H1 (cell line): Measurements from ENCODE around the gene MINAR1. TPM values are rescaled to one million over a fixed set of nuclear protein-coding genes. Genes with fewer than 3 reads are reported as not detected.

Experiments
- BRCA1 ChIP-seq: IDR thresholded peaks from 2 replicates; pipeline ENCODE4 v1.6.1; 2012; ENCODE audit warnings: low read depth, low read length, improper control_type of control experiment
- CTBP2 ChIP-seq: IDR thresholded peaks from 2 replicates; pipeline ENCODE4 v1.7.0; 2011; ENCODE audit warnings: borderline replicate concordance, mild to moderate bottlenecking, moderate library complexity, mixed read lengths, low read length; ENCODE audit not compliant: insufficient read depth, insufficient read length
- EGR1 ChIP-seq: IDR thresholded peaks from 2 replicates; pipeline ENCODE4 v1.6.1; 2011; ENCODE audit warnings: low read depth, low read length, borderline replicate concordance
- EZH2 ChIP-seq: fragments of 200-600 bp; sonication (generic); IDR thresholded peaks from 2 replicates; pipeline ENCODE4 v1.7.1; 2012; ENCODE audit warnings: low read depth, mild to moderate bottlenecking, moderate library complexity, low read length, inconsistent platforms; ENCODE audit not compliant: severe bottlenecking
- GTF2F1 ChIP-seq: IDR thresholded peaks from 2 replicates; pipeline ENCODE4 v1.6.1; 2012; ENCODE audit warnings: low read depth, low read length, improper control_type of control experiment, borderline replicate concordance
- KDM5A ChIP-seq: fragments of 200-600 bp; IDR thresholded peaks from 2 replicates; pipeline ENCODE4 v1.7.1; 2012; ENCODE audit warnings: mild to moderate bottlenecking, low read length, inconsistent platforms, mixed read lengths
- NANOG ChIP-seq: IDR thresholded peaks from 2 replicates; pipeline ENCODE4 v1.6.1; 2011; ENCODE audit warnings: low read length, low read depth, mild to moderate bottlenecking, inconsistent platforms; ENCODE audit not compliant: insufficient read depth, poor library complexity, severe bottlenecking
- RAD21 ChIP-seq, 2 experiments: IDR thresholded peaks in 1 of 2; conservative IDR thresholded peaks in 1 of 2; 2 replicates each; pipeline ENCODE4 v1.6.1; 2011; ENCODE audit warnings: low read depth in 2 of 2, low read length in 2 of 2, improper control_type of control experiment in 1 of 2, inconsistent platforms in 1 of 2, mild to moderate bottlenecking in 1 of 2, moderate library complexity in 1 of 2
- RFX5 ChIP-seq: IDR thresholded peaks from 2 replicates; pipeline ENCODE4 v1.6.1; 2011; ENCODE audit warnings: low read depth, low read length, improper control_type of control experiment, borderline replicate concordance
- SIRT6 ChIP-seq: IDR thresholded peaks from one replicate; pipeline ENCODE4 v1.7.1; 2012; ENCODE audit warnings: low read length, inconsistent platforms
- SP1 ChIP-seq: IDR thresholded peaks from 2 replicates; pipeline ENCODE4 v1.6.1; 2011; ENCODE audit warnings: low read depth, low read length
- SUZ12 ChIP-seq: fragments of 200-600 bp; sonication (generic); IDR thresholded peaks from 2 replicates; pipeline ENCODE4 v1.6.1; 2012; ENCODE audit warnings: mild to moderate bottlenecking, inconsistent platforms, low read length, moderate library complexity, mixed read lengths
- TAF7 ChIP-seq: optimal IDR thresholded peaks from 2 replicates; pipeline ENCODE3; 2011; ENCODE audit warnings: low read depth, mild to moderate bottlenecking, inconsistent platforms, low read length, moderate library complexity, borderline replicate concordance
- TEAD4 ChIP-seq: IDR thresholded peaks from 2 replicates; pipeline ENCODE4 v1.6.1; 2012; ENCODE audit warnings: low read depth, low read length, inconsistent platforms, mixed read lengths
- polyA plus RNA-seq, 7 experiments: library from polyadenylated mRNA; depleted of rRNA in 3 of 7; stranded (reverse) in 5 of 7; unstranded in 2 of 7; fragments of >200 nt in 5 of 7; fragments of 200-250 nt in 2 of 7; gene quantifications; 1 replicate in 5 of 7; 2 replicates in 1 of 7; 4 replicates in 1 of 7; pipeline versions ENCODE4 v1.2.1 to v1.2.3, GENCODE V29; 2011 to 2013; ENCODE audit warnings: missing spikeins in 2 of 7, mixed read lengths in 2 of 7
- total RNA-seq: library from RNA; stranded (reverse); fragmentation: NEBNext Ultra II Directional; extraction: Animal tissue kit (Norgen Biotek cat#: 25700); gene quantifications from 2 replicates; pipeline ENCODE4 v1.2.1, GENCODE V29; 2021
- TF ChIP-seq, protein P1 (sequence below): IDR thresholded peaks from 2 replicates; pipeline ENCODE4 v1.6.1; 2012; ENCODE audit warnings: inconsistent platforms
- TF ChIP-seq, protein P2 (sequence below): IDR thresholded peaks from 2 replicates; pipeline ENCODE4 v1.6.1; 2012; ENCODE audit warnings: inconsistent platforms

MINAR1 gene
- total and polyA plus RNA-seq, 2 of the 8 experiments (the other 6 are each of a cell fraction or from before 2014, with no cell fraction given): 0.17 to 0.67 TPM

DNA sequence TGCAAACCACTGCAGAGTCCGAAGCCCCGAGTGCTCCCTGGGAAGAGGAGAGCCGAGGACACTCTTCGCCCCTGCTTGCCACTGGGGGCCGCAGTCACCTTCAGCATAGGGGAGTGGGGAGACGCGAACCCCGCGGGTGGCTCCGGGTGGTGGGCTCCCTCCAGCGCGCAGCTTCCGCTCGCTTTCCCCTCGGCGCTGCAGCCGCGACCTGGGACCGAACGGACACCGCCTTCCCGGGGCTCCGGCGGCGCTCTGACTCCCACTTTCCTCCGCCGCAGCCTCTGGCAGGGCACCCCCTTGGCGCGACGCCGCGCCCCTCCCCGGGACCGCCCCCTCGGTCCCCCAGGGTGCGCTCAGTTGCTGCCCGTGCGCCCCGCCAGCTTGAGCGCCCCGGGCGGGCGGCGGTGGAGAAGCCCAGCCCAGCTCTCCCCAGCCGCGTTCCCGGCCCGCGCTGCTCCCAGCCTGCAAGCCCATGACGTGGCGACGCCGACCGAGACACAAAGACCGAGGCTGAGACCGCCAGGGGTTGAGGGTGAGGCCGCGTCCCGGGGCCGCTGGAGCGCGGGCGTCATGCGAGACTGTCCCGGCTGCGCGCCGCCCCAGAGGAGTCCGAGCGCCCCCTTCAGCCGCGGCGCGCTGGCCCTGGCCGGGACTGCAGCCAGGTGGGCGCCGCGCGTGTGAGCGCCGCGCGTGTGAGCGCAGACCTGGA is at the start of gene MINAR1 (continued):
- TF ChIP-seq KDM5A (no peak), NANOG (no peak), TAF7 (no peak), SIRT6 (no peak), RFX5 (no peak), SP1 (no peak), SUZ12 (peak; percentile 48; the same call in 1 of the 2 replicates), RAD21 (IDR thresholded peaks at IDR 0.05 in 1 of 2, conservative IDR thresholded peaks at IDR 0.05 in 1 of 2; ENCODE audit: low read depth in 2 of 2, low read length in 2 of 2) (peak; percentile 19 to 48; a peak in 3 of 4 replicates), TEAD4 (no peak), CTBP2 (no peak), EZH2 (no peak), BRCA1 (no peak), EGR1 (no peak), GTF2F1 (no peak)
- TF ChIP-seq, protein P1, sequence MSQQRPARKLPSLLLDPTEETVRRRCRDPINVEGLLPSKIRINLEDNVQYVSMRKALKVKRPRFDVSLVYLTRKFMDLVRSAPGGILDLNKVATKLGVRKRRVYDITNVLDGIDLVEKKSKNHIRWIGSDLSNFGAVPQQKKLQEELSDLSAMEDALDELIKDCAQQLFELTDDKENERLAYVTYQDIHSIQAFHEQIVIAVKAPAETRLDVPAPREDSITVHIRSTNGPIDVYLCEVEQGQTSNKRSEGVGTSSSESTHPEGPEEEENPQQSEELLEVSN: no peak
- TF ChIP-seq, protein P2, sequence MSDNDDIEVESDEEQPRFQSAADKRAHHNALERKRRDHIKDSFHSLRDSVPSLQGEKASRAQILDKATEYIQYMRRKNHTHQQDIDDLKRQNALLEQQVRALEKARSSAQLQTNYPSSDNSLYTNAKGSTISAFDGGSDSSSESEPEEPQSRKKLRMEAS: no peak
